Cardiac fibroblast (primary cell): Measurements from ENCODE around the gene NDUFA1.
"Not testable (repeated sequence)": the region's sequence is repeated elsewhere in the genome, so short reads cannot be mapped to it uniquely, and the experiment has no call there.

Experiments used
- DNase-seq, 2 donors: peaks; one replicate each; pipeline versions ENCODE4 v3.0.0 to v3.0.0-alpha.2; 2010; ENCODE audit warnings: low read depth in 2 of 2
- H3K4me3 ChIP-seq, 2 donors: replicated peaks in 1 of 2; 1 replicate in 1 of 2; 2 replicates in 1 of 2; pipeline ENCODE4 v1.5.1; 2011; ENCODE audit warnings: low read depth in 2 of 2, low read length in 2 of 2, mild to moderate bottlenecking in 2 of 2, moderate library complexity in 1 of 2
- TF ChIP-seq, protein P1 (sequence below): IDR thresholded peaks from one replicate; pipeline ENCODE4 v1.5.1; 2011; ENCODE audit warnings: low read depth, mild to moderate bottlenecking, low read length, inconsistent platforms

The NDUFA1 gene

DNA sequence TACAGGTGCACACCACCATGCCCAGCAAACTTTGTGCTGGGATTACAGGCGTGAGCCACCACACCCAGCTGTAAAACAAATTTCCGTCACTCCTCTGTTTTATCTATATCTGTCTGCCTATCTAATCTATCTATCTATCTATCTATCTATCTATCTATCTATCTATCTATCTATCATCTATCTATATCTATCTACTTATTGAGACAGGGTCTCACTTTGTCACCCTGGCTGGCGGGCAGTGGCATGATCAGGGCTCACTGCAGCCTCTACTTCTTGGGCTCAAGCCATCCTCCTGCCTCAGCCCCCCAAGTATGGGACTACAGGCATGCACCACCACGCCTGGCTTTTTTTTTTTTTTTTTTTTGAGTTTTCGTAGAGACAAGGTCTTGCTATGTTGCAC lies 44.7 kb downstream of the NDUFA1 start:
- TF ChIP-seq, protein P1, sequence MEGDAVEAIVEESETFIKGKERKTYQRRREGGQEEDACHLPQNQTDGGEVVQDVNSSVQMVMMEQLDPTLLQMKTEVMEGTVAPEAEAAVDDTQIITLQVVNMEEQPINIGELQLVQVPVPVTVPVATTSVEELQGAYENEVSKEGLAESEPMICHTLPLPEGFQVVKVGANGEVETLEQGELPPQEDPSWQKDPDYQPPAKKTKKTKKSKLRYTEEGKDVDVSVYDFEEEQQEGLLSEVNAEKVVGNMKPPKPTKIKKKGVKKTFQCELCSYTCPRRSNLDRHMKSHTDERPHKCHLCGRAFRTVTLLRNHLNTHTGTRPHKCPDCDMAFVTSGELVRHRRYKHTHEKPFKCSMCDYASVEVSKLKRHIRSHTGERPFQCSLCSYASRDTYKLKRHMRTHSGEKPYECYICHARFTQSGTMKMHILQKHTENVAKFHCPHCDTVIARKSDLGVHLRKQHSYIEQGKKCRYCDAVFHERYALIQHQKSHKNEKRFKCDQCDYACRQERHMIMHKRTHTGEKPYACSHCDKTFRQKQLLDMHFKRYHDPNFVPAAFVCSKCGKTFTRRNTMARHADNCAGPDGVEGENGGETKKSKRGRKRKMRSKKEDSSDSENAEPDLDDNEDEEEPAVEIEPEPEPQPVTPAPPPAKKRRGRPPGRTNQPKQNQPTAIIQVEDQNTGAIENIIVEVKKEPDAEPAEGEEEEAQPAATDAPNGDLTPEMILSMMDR: no peak
- no peak overlapping the region for H3K4me3 ChIP-seq
- DNase-seq: no peak

DNA sequence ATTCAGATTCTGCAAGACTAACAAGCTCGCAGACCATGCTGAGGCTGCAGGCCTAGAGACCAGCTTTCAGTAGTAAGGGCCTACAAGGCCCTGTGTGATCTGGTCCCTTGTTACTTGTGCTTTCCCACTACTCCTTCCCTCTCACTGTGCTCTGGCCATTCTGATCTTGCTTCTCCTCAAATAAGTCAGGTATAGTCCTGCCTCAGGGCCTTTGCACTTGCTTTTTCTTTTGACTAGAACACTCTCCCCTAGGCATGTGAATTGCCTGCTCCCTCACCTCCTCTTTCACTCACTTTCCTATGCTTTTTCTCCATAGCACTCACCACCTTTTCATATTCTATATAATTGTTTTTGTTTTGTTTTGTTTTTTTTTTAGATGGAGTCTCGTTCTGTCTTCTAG lies 46.2 kb downstream of the NDUFA1 start:
- H3K4me3 ChIP-seq: no peak overlapping the region
- DNase-seq: no peak
- TF ChIP-seq, protein P1: no peak

DNA sequence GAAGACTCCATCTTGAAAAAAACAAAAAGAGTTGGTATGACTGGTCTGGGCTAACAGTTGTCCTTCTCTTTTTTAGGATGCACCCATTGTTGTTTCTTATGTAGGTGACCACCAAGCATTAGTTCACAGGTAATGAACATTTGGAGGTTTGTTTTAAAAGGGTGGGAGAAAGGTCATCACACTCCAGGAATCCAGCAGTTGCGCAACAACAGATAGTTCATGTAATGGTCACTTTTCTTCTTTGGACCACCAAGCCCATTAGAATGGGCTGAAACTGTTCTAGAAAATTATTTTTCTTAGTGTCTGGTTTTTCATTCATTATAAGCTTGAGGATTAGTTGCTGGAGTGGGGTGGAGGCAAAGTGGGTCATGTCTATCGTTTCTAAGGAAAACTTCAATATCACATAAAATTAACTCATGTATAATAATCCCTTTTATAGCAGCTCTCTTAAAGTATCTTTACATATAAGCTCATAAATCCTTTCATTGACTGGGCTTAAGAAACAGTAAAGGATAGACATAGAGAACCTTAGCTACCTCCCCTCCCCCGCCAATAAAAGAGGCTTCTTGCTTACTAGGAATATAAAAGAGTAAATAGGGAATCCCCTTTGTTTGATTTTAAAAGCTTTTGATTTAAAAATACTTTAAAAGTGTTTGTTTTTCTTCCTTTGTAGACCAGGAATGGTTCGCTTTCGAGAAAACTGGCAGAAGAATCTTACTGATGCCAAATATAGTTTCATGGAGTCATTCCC lies 48.4 kb downstream of the NDUFA1 start:
- TF ChIP-seq, protein P1: no peak
- DNase-seq: no peak
- H3K4me3 ChIP-seq: no peak overlapping the region

DNA sequence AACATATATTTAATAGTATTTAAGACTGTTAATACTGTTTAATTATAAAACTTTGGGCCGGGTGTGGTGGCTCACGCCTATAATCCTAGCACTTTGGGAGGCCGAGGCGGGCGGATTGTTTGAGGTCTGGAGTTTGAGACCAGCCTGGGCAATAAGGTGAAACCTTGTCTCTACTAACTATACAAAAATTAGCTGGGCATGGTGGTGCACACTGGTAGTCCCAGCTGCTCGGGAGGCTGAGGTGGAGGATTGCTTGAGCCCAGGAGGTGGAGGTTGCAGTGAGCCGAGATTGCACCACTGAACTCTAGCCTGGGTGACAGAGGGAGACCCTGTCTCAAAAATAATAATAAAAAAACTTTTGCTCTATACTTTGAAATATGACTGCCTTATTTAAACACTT lies 50.8 kb downstream of the NDUFA1 start:
- not testable (repeated sequence) for DNase-seq

More for the DNA sequence above, 50.8 kb downstream of the NDUFA1 start:
- H3K4me3 ChIP-seq: not testable (repeated sequence)
